ENCODE results near the gene BEND2. TPM values are rescaled to one million over a fixed set of nuclear protein-coding genes. Genes with fewer than 3 reads are reported as not detected.
"Not testable (repeated sequence)": the region's sequence is repeated elsewhere in the genome, so short reads cannot be mapped to it uniquely, and the experiment has no call there.

The BEND2 gene
- total RNA-seq = 1 to 10 TPM in 1 of 3 donors, under 1 TPM in 2; 0.16 to 1.3 (median 0.48) TPM
- total RNA-seq (2013) = 5.4 TPM

GRCh38 chrX:18220786-18221185 lies at the start of gene BEND2:
Gene BEND2, minus strand, starts transcription at chrX:18220886. Its CDS starts 136 bp downstream, at chrX:18220750.
- no peaks in the 10 kb centered on the region for H3K9me3 Mint-ChIP-seq
- H3K27ac ChIP-seq (ENCODE audit: low read length) = no peak within 1 kb of the TSS
- intact Hi-C loops (cut with micrococcal nuclease) = no loop called here
- H3K27me3 Mint-ChIP-seq (ENCODE audit: low read depth in 2 of 2) = no peaks in the 10 kb centered on the region
- no peaks in the 10 kb centered on the region for H3K36me3 ChIP-seq (ENCODE audit: control insufficient read depth, insufficient read depth, low read length)
- H3K4me3 ChIP-seq (ENCODE audit: low read length) = no peak within 1 kb of the TSS
- H3K36me3 Mint-ChIP-seq = no peaks in the 10 kb centered on the region
- ATAC-seq (no peak), DNase-seq (no peak)
- H3K4me1 Mint-ChIP-seq = no peaks in the 10 kb centered on the region
- WGBS (ENCODE audit: insufficient coverage) = 99% methylated on average over 14 of the region's 19 CpGs
- no peak within 1 kb of the TSS for H3K4me3 Mint-ChIP-seq
- H3K9me3 ChIP-seq (ENCODE audit: control insufficient read depth, insufficient read depth, low read length) = no peaks in the 10 kb centered on the region
- H3K4me1 ChIP-seq (ENCODE audit: control insufficient read depth, insufficient read depth, low read length) = no peaks in the 10 kb centered on the region
- no peaks in the 10 kb centered on the region for H3K27me3 ChIP-seq (ENCODE audit: control insufficient read depth, insufficient read depth, low read length)
- no peak for TF ChIP-seq CTCF (IDR thresholded peaks at IDR 0.05)
- H3K27ac Mint-ChIP-seq = no peak within 1 kb of the TSS

- H3K36me3 Mint-ChIP-seq = no peaks in the 10 kb centered on the region
- no peaks in the 10 kb centered on the region for H3K4me1 Mint-ChIP-seq
- intact Hi-C loops (cut with micrococcal nuclease) = no loop called here
- Histone ChIP-seq H3K9me3 (ENCODE audit: control insufficient read depth, insufficient read depth, low read length) (no peaks in the 10 kb centered on the region), H3K27me3 (ENCODE audit: control insufficient read depth, insufficient read depth, low read length) (no peaks in the 10 kb centered on the region), H3K36me3 (ENCODE audit: control insufficient read depth, insufficient read depth, low read length) (no peaks in the 10 kb centered on the region), H3K4me1 (ENCODE audit: control insufficient read depth, insufficient read depth, low read length) (no peaks in the 10 kb centered on the region), H3K4me3 (ENCODE audit: low read length) (no peak overlapping the region), H3K27ac (ENCODE audit: low read length) (no peak overlapping the region)
- no peak for ATAC-seq
- no peak for DNase-seq
- H3K27me3 Mint-ChIP-seq (ENCODE audit: low read depth in 2 of 2) = no peaks in the 10 kb centered on the region
- H3K27ac Mint-ChIP-seq = no peak overlapping the region
- no peaks in the 10 kb centered on the region for H3K9me3 Mint-ChIP-seq
- 94% methylated on average over 1 of the region's 1 CpG for WGBS (ENCODE audit: insufficient coverage)
- no peak overlapping the region for H3K4me3 Mint-ChIP-seq
- TF ChIP-seq CTCF (IDR thresholded peaks at IDR 0.05) = no peak
These were observed 34.4 kb upstream of the BEND2 start for GRCh38 chrX:18255059-18255458.

- Histone ChIP-seq H3K27ac (ENCODE audit: low read length) (no peak overlapping the region), H3K9me3 (ENCODE audit: control insufficient read depth, insufficient read depth, low read length) (no peaks in the 10 kb centered on the region), H3K27me3 (ENCODE audit: control insufficient read depth, insufficient read depth, low read length) (no peaks in the 10 kb centered on the region), H3K4me3 (ENCODE audit: low read length) (no peak overlapping the region), H3K36me3 (ENCODE audit: control insufficient read depth, insufficient read depth, low read length) (no peaks in the 10 kb centered on the region), H3K4me1 (ENCODE audit: control insufficient read depth, insufficient read depth, low read length) (no peaks in the 10 kb centered on the region)
- Mint-ChIP-seq H3K4me3 (no peak overlapping the region), H3K27ac (no peak overlapping the region), H3K9me3 (no peaks in the 10 kb centered on the region), H3K36me3 (no peaks in the 10 kb centered on the region), H3K27me3 (ENCODE audit: low read depth in 2 of 2) (no peaks in the 10 kb centered on the region), H3K4me1 (peaks cover 0 to 12% of the 10 kb centered on the region in 2 donors)
- intact Hi-C loops (cut with micrococcal nuclease) = no loop called here
- ATAC-seq = no peak
- no peak for DNase-seq
- TF ChIP-seq CTCF (IDR thresholded peaks at IDR 0.05) = no peak
- WGBS (ENCODE audit: insufficient coverage) = no CpG with 5 or more reads among the region's 3 CpGs
These were observed 32.1 kb upstream of the BEND2 start for GRCh38 chrX:18252644-18253359.

GRCh38 chrX:18229646-18230045 lies 9.0 kb upstream of the BEND2 start:
- intact Hi-C loops (cut with micrococcal nuclease); H3K36me3 ChIP-seq (ENCODE audit: control insufficient read depth, insufficient read depth, low read length); H3K4me3 ChIP-seq (ENCODE audit: low read length); H3K4me1 ChIP-seq (ENCODE audit: control insufficient read depth, insufficient read depth, low read length); H3K9me3 ChIP-seq (ENCODE audit: control insufficient read depth, insufficient read depth, low read length); H3K4me1 Mint-ChIP-seq; ATAC-seq; H3K27me3 ChIP-seq (ENCODE audit: control insufficient read depth, insufficient read depth, low read length); H3K27ac ChIP-seq (ENCODE audit: low read length); H3K9me3 Mint-ChIP-seq; DNase-seq; H3K27me3 Mint-ChIP-seq (ENCODE audit: low read depth in 2 of 2); H3K4me3 Mint-ChIP-seq; H3K36me3 Mint-ChIP-seq; H3K27ac Mint-ChIP-seq: not testable (repeated sequence)
- 91% methylated on average over 13 of the region's 21 CpGs for WGBS (ENCODE audit: insufficient coverage)
